ENCODE data around the gene GPC6.

GRCh38 chr13:93502071-93502470 is 275.5 kb downstream of the GPC6 start:
- TF ChIP-seq CTCF (IDR thresholded peaks at IDR 0.05; ENCODE audit: poor library complexity, severe bottlenecking) (no peak), EZH2 (IDR thresholded peaks at IDR 0.05; ENCODE audit: borderline replicate concordance, insufficient read depth, low read length, poor library complexity, severe bottlenecking) (no peak), MXI1 (conservative IDR thresholded peaks at IDR 0.05; ENCODE audit: poor library complexity, severe bottlenecking) (no peak), EP300 (conservative IDR thresholded peaks at IDR 0.05; ENCODE audit: poor library complexity, severe bottlenecking) (no peak), POLR2AphosphoS5 (IDR thresholded peaks at IDR 0.05) (no peak), RAD21 (conservative IDR thresholded peaks at IDR 0.05) (no peak), SMC3 (conservative IDR thresholded peaks at IDR 0.05; ENCODE audit: poor library complexity) (no peak)

Measured in neural cell (in vitro differentiated cells).